D721Med (cell line): Measurements from ENCODE around the gene ZNF804B.

Source experiments
- DNase-seq: peaks from one replicate; pipeline ENCODE4 v3.0.0; 2011; ENCODE audit warnings: low spot score; ENCODE audit not compliant: insufficient read length
- FAIRE-seq: peaks from 2 replicates; lab custom pipeline; 2011; peaks lifted over from hg19 to GRCh38; lab: Jason Lieb, UNC
- TF ChIP-seq, protein P1 (sequence below): IDR thresholded peaks from 2 replicates; pipeline ENCODE4 v1.5.1; 2012; ENCODE audit warnings: mild to moderate bottlenecking, control low read depth; ENCODE audit not compliant: insufficient read depth; ENCODE audit errors: missing control alignments

Gene ZNF804B

GRCh38 chr7:89091550-89091949 lies 332.1 kb downstream of the ZNF804B start:
- TF ChIP-seq, protein P1, sequence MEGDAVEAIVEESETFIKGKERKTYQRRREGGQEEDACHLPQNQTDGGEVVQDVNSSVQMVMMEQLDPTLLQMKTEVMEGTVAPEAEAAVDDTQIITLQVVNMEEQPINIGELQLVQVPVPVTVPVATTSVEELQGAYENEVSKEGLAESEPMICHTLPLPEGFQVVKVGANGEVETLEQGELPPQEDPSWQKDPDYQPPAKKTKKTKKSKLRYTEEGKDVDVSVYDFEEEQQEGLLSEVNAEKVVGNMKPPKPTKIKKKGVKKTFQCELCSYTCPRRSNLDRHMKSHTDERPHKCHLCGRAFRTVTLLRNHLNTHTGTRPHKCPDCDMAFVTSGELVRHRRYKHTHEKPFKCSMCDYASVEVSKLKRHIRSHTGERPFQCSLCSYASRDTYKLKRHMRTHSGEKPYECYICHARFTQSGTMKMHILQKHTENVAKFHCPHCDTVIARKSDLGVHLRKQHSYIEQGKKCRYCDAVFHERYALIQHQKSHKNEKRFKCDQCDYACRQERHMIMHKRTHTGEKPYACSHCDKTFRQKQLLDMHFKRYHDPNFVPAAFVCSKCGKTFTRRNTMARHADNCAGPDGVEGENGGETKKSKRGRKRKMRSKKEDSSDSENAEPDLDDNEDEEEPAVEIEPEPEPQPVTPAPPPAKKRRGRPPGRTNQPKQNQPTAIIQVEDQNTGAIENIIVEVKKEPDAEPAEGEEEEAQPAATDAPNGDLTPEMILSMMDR: no peak
- FAIRE-seq (no peak), DNase-seq (no peak)

DNA sequence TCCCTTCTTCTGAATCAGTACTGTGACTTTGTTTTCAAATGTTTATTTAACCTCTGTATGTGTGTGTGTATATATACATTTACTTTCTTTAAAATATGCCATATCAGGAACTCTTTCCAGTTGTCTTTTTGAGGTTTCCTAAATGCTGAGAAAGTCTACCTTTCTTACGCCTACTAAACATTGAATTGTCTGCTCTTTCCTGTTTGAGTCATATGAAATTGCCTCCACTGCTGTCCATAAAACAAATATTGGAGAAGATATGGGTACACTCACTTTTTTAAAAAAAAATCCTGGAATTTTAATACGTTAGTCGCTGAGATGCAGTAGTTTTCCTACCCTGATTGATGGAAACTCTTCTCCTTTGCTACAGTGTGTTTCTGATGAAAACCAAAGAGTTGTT lies 334.8 kb downstream of the ZNF804B start:
- FAIRE-seq (no peak), DNase-seq (no peak)
- TF ChIP-seq, protein P1: no peak

- TF ChIP-seq, protein P1: no peak
- no peak for DNase-seq
- no peak for FAIRE-seq
These were observed 344.1 kb downstream of the ZNF804B start for GRCh38 chr7:89103564-89103963.

DNA sequence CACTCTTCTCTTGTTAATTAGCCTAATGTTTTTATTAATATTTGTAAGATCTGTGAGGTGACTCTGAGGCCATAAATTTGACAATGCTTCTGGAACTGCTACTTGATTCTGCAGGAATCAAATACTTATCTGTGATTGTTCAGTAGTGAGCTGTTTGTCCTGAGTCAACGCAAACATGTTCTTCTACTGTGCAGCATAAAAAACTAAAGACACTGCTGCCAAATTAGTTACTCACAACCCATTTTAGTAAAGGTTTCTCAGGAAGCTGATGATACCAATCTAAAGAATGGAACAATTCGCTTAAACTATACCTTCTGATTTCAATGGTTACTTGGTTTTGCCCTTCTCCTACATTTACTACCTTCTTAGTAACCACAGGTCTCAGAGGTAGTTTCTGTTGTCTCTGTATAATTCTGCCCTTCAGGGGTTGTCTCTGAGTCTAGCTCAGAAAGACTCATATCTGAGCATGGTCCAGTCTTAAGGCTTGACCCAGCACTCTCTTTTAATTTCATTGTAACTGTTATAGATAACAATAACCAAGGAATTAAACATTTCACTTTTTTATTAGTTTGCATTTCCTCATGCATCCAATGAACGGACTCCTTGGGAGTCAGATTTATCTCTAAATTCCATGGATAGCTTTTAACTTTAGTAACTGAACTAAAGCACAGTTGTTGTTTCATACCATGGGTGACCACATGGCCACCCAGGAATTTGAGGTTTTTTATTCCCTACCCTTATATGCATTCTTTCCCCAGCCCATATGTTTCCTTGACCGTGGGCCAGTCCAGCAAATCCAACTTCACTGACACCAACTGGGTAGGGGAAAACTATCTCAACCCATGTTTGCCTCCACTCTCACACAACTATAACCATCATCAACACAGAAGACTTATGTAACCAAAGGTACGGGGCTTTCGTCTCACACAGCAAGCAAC lies 345.5 kb downstream of the ZNF804B start:
- FAIRE-seq (no peak), DNase-seq (no peak)
- TF ChIP-seq, protein P1: no peak

DNA sequence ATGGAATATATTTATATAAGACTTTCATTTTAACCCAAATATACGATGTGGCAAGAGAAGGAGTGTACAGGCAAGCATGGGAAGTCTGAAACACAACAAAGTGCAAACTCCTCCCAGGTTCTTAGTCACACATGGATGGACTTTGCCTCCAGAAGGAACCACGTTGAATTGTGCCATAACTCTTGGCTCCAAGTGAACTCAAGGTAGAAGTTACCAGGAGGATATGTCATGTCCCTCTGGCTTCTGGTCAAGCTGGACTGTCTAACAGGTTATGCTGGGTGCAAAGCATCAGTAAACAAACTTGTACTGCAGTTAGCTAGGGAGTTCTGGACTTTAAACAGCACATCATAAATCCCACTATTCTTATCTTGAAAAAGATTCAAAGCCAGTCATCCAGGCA lies 364.4 kb downstream of the ZNF804B start:
- DNase-seq (no peak), FAIRE-seq (no peak)
- TF ChIP-seq, protein P1: no peak

DNA sequence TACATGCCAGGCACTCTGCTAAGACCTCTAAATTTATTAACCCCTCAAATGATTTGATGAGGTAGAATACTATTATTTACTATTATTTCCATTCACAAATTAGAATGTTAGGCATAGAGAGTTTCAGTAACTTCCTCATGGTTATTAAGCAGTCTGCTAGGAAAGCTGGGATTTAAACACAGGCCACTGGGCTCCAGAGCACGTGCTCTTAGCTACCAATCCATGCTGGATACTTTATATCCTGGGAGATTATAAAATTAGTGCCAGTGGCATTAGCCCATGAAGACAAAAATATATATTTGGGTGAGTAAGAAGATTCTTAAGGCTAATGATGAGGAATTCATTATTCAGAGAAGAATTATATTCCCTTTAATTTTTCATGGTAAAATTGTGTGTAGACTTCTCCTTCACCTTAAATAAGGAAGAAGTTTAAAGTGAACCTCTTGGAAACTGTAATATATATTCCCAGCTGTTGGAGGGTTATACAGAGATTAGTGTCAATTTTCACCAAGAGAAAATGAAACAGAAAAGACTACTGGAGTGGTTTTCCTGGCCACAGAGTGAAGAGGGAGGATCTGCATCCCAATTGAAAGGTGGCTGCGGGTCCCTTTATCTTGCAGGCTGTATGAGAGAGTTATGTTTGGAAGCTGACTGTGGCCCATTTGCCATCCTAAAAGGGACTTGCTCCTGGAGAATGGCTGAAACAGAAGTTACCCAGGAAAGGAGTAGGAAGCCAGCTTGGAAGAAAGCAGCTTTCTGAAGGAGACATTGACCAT lies 370.3 kb downstream of the ZNF804B start:
- DNase-seq (no peak), FAIRE-seq (no peak)
- TF ChIP-seq, protein P1: no peak

GRCh38 chr7:89133357-89133756 lies 373.9 kb downstream of the ZNF804B start:
- TF ChIP-seq, protein P1: no peak
- no peak for FAIRE-seq
- no peak for DNase-seq
